IMR-90 (cell line): ENCODE measurements around the gene PRPS2. TPM values are rescaled to one million over a fixed set of nuclear protein-coding genes. Genes with fewer than 3 reads are reported as not detected.

ENCODE experiments used
- ATAC-seq: fragments of 200-7000 bp; cut with Tn5 transposase; 2 replicates; pipeline ENCODE4 v1.9.1; 2020; ENCODE audit warnings: low read depth, mild to moderate bottlenecking, moderate library complexity
- BruUV-seq: library from RNA; stranded (reverse); fragments of 400-500 nt; replicated peaks from 2 replicates; lab custom pipeline; 2021; lab: Mats Ljungman, UMichigan
- CTCF ChIA-PET: fragments of 300-600 bp; formaldehyde crosslinking; extraction: SDS; loops from one replicate; lab custom pipeline; 2021; ENCODE audit warnings: antibody characterized with exemption; lab: Yijun Ruan, JAX
- POLR2A ChIA-PET: fragments of 300-600 bp; sonication (Branson Sonifier 250); formaldehyde crosslinking; loops from one replicate; lab custom pipeline; 2022; ENCODE audit warnings: antibody characterized with exemption; ENCODE audit not compliant: unreplicated experiment; lab: Charles Lee
- DNase-seq: peaks from one replicate; pipeline ENCODE4 v3.0.0; 2013
- H2AFZ ChIP-seq: replicated peaks from 2 replicates; pipeline ENCODE3; 2013; ENCODE audit warnings: low read length, mild to moderate bottlenecking; ENCODE audit not compliant: poor library complexity
- H2AK5ac ChIP-seq: 2 replicates; pipeline ENCODE4 v1.6.1; 2013; ENCODE audit warnings: low read depth, low read length, inconsistent platforms
- H2AK9ac ChIP-seq: replicated peaks from 2 replicates; pipeline ENCODE3; 2013; ENCODE audit warnings: mild to moderate bottlenecking, low read depth, low read length, moderate library complexity; ENCODE audit not compliant: poor library complexity
- H2BK120ac ChIP-seq: 2 replicates; pipeline ENCODE4 v1.6.1; 2013; ENCODE audit warnings: low read depth, low read length, inconsistent platforms
- H2BK15ac ChIP-seq: 3 replicates; pipeline ENCODE4 v1.6.1; 2013; ENCODE audit warnings: low read depth, low read length, inconsistent platforms
- H2BK20ac ChIP-seq: 2 replicates; pipeline ENCODE4 v1.6.1; 2013; ENCODE audit warnings: low read depth, mild to moderate bottlenecking, inconsistent platforms, low read length, moderate library complexity
- H2BK5ac ChIP-seq: 2 replicates; pipeline ENCODE4 v1.6.1; 2013; ENCODE audit warnings: mild to moderate bottlenecking, low read depth, low read length, inconsistent platforms; ENCODE audit not compliant: poor library complexity, severe bottlenecking
- H3K14ac ChIP-seq: replicated peaks from 2 replicates; pipeline ENCODE4 v1.6.1; 2013; ENCODE audit warnings: low read depth, low read length, inconsistent platforms
- H3K18ac ChIP-seq: 2 replicates; pipeline ENCODE4 v1.6.1; 2013; ENCODE audit warnings: low read depth, low read length, control low read depth
- H3K23ac ChIP-seq: 2 replicates; pipeline ENCODE4 v1.6.1; 2013; ENCODE audit warnings: low read depth, low read length, inconsistent platforms
- H3K27ac ChIP-seq: 2 replicates; pipeline ENCODE4 v1.5.1; 2013; ENCODE audit warnings: mild to moderate bottlenecking, control low read depth, low read length; ENCODE audit not compliant: insufficient read depth
- H3K27me3 ChIP-seq: 2 replicates; pipeline ENCODE4 v1.6.1; 2013; ENCODE audit warnings: low read length; ENCODE audit not compliant: control insufficient read depth, insufficient read depth
- H3K36me3 ChIP-seq: 2 replicates; pipeline ENCODE4 v1.6.1; 2013; ENCODE audit warnings: low read length, mixed read lengths; ENCODE audit not compliant: control insufficient read depth, insufficient read depth
- H3K4ac ChIP-seq: 2 replicates; pipeline ENCODE4 v1.6.1; 2013; ENCODE audit warnings: low read depth, low read length, inconsistent platforms
- H3K4me1 ChIP-seq: 2 replicates; pipeline ENCODE4 v1.6.1; 2013; ENCODE audit warnings: low read length, mixed read lengths; ENCODE audit not compliant: control insufficient read depth, insufficient read depth
- H3K4me2 ChIP-seq: 2 replicates; pipeline ENCODE4 v1.6.1; 2013; ENCODE audit warnings: low read depth, mild to moderate bottlenecking, control low read depth, low read length, moderate library complexity
- H3K4me3 ChIP-seq: 2 replicates; pipeline ENCODE4 v1.5.1; 2013; ENCODE audit warnings: low read depth, mild to moderate bottlenecking, control low read depth, low read length, moderate library complexity; ENCODE audit not compliant: insufficient read depth
- H3K56ac ChIP-seq: 2 replicates; pipeline ENCODE4 v1.6.1; 2013; ENCODE audit warnings: low read length, inconsistent platforms; ENCODE audit not compliant: insufficient read depth; ENCODE audit errors: extremely low read depth
- H3K79me1 ChIP-seq, 2 experiments: 2 replicates each; pipeline ENCODE4 v1.6.1; 2013; ENCODE audit warnings: low read length in 2 of 2, inconsistent platforms in 1 of 2, low read depth in 1 of 2
- H3K9ac ChIP-seq: 2 replicates; pipeline ENCODE4 v1.6.1; 2013; ENCODE audit warnings: low read depth, low read length, control low read depth
- H3K9me1 ChIP-seq: 2 replicates; pipeline ENCODE4 v1.6.1; 2013; ENCODE audit warnings: low read length, inconsistent platforms; ENCODE audit not compliant: insufficient read depth
- H3K9me3 ChIP-seq: 2 replicates; pipeline ENCODE4 v1.6.1; 2013; ENCODE audit warnings: low read length; ENCODE audit not compliant: control insufficient read depth, insufficient read depth
- H4K20me1 ChIP-seq: 2 replicates; pipeline ENCODE4 v1.6.1; 2013; ENCODE audit warnings: low read length, inconsistent platforms; ENCODE audit not compliant: insufficient read depth
- H4K5ac ChIP-seq: 2 replicates; pipeline ENCODE4 v1.6.1; 2013; ENCODE audit warnings: mild to moderate bottlenecking, low read depth, low read length, control low read depth
- H4K8ac ChIP-seq, 2 experiments: 2 replicates each; pipeline ENCODE4 v1.6.1; 2013; ENCODE audit warnings: low read depth in 2 of 2, low read length in 2 of 2, control low read depth in 1 of 2, inconsistent platforms in 1 of 2
- H4K91ac ChIP-seq: 2 replicates; pipeline ENCODE4 v1.6.1; 2013; ENCODE audit warnings: low read depth, low read length, inconsistent platforms; ENCODE audit not compliant: insufficient read depth
- FOS ChIP-seq: fragments of 150-350 bp; IDR thresholded peaks from 2 replicates; pipeline ENCODE4 v1.6.1; 2016; ENCODE audit warnings: low read depth, low read length
- SMC3 ChIP-seq: fragments of 150-350 bp; IDR thresholded peaks from 2 replicates; pipeline ENCODE4 v1.6.1; 2016; ENCODE audit warnings: low read depth, mild to moderate bottlenecking, antibody characterized with exemption, low read length, moderate library complexity
- WGBS, 2 experiments: methylation state at CpG; one replicate each; pipeline versions ENCODE4 v1.1.5 to v1.1.7; 2013; ENCODE audit warnings: missing lambda C conversion rate in 2 of 2; ENCODE audit not compliant: insufficient read length in 1 of 2; ENCODE audit errors: extremely low coverage in 2 of 2; 5-methylcytosine and 5-hydroxymethylcytosine counted together
- dilution Hi-C: fragments of 300-500 bp; cut with HindIII; formaldehyde crosslinking; loops from one replicate; pipeline ENCODE4 v1.14.3; 2018; ENCODE audit warnings: low sequenced_read_pairs; ENCODE audit not compliant: unreplicated experiment
- in situ Hi-C: fragments of 300-500 bp; cut with MboI; formaldehyde crosslinking; loops from 3 replicates; pipeline ENCODE4 v1.14.3; 2019; ENCODE audit warnings: low sequenced_read_pairs, inconsistent platforms, mixed read lengths
- intact Hi-C: fragments of 100-400 bp; cut with micrococcal nuclease; formaldehyde crosslinking; loops from 2 replicates; pipeline ENCODE4 v1.10.0; 2022
- polyA plus RNA-seq, 3 experiments: library from polyadenylated mRNA; depleted of rRNA; stranded (reverse); fragments of >200 nt; gene quantifications; 2 replicates each; pipeline ENCODE4 v1.2.3, GENCODE V29; 2012; ENCODE audit warnings: low replicate concordance in 1 of 3
- total RNA-seq: library from RNA; depleted of rRNA; stranded (reverse); fragments of >200 nt; gene quantifications from 2 replicates; pipeline ENCODE4 v1.2.3, GENCODE V29; 2012
- TF ChIP-seq, protein P1 (sequence below): conservative IDR thresholded peaks from 2 replicates; pipeline ENCODE4 v1.5.1; 2012; ENCODE audit warnings: mild to moderate bottlenecking, low read depth, low read length, improper control_type of control experiment
- TF ChIP-seq, protein P2 (sequence below): fragments of 150-350 bp; IDR thresholded peaks from 2 replicates; pipeline ENCODE4 v1.6.1; 2017; ENCODE audit warnings: mild to moderate bottlenecking, antibody characterized with exemption, low read length, low read depth
- TF ChIP-seq, protein P3 (sequence below): fragments of 150-350 bp; IDR thresholded peaks from 2 replicates; pipeline ENCODE4 v1.6.1; 2016; ENCODE audit warnings: low read depth, mild to moderate bottlenecking, low read length, moderate library complexity, borderline replicate concordance

PRPS2 gene
- total and polyA plus RNA-seq, 2 of the 4 experiments (the other 2 are of a cell fraction) = 20.4 to 48.0 TPM

DNA sequence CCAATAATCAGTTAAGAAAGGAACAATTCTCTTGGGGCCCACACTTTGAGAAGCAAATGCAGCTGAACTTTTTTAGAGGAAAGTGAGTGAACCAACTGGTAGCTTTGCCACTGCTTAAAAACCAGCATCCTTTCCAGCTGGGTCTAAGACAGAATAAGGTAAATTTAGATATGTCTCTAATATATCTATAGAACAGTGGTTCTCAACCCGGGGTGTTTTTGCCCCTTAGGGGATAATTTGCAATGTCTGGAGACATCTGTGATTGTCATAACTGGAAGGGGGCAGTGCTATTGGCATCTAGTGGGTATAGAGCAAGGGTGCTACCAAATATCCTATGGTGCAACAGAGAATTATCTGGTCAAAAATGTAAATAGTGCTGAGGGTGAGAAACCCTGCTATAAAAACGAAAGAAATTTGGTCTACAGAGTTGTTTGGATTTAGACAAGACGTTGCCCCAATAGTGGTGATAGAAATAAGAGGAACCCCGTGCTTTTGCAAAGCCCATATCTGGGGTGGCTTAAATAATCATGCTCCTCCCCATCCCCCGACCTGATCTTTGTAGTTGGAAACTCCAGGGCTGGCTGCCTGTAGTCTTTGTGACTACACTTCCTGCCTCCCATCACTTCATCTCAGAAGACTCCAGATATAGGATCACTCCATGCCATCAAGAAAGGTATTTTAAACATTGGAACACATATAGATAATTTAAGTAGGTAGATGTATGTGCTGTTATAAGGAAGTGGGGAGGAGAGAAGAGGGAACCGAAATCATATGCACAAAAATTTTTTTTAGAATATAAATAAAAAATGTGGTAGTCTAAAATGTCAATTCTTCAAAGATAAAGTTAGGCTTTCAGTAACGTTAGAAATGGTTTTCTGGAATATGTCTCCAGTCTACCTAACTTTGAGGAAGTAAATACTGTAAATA is 75.5 kb downstream of the PRPS2 start, which contains the start of gene TLR7:
TSS of gene TLR7 (plus strand) at position 622 of the 927 bp plus-strand sequence. CDS start 507 bp downstream, outside the sequence.
- in situ Hi-C loops = no loop called here

More for the DNA sequence above, 75.5 kb downstream of the PRPS2 start, which contains the start of gene TLR7:
- Histone ChIP-seq H3K4ac (no peak within 1 kb of the TSS), H2BK15ac (no peak within 1 kb of the TSS), H3K27me3 (no peaks in the 10 kb centered on the region), H3K9me1 (no peaks in the 10 kb centered on the region), H4K5ac (no peak within 1 kb of the TSS), H2BK20ac (no peak within 1 kb of the TSS), H2AFZ (no peak within 1 kb of the TSS), H3K4me2 (no peak within 1 kb of the TSS), H3K4me1 (no peaks in the 10 kb centered on the region), H2BK5ac (no peak within 1 kb of the TSS), H2AK5ac (no peak within 1 kb of the TSS), H3K4me3 (no peak within 1 kb of the TSS), H3K14ac (no peak within 1 kb of the TSS), H4K8ac (no peak within 1 kb of the TSS), H3K56ac (no peak within 1 kb of the TSS), H3K23ac (no peak within 1 kb of the TSS), H2AK9ac (no peak within 1 kb of the TSS), H3K79me1 (no peaks in the 10 kb centered on the region), H3K9me3 (0 out of 2 replicates have a peak, but pooled peaks cover 2% of the 10 kb centered on the region), H3K36me3 (no peaks in the 10 kb centered on the region), H4K91ac (no peak within 1 kb of the TSS), H4K20me1 (no peaks in the 10 kb centered on the region), H3K18ac (no peak within 1 kb of the TSS), H3K9ac (no peak within 1 kb of the TSS), H3K27ac (no peak within 1 kb of the TSS), H2BK120ac (no peak within 1 kb of the TSS)
- BruUV-seq = no TSS peak
- TF ChIP-seq, protein P1, sequence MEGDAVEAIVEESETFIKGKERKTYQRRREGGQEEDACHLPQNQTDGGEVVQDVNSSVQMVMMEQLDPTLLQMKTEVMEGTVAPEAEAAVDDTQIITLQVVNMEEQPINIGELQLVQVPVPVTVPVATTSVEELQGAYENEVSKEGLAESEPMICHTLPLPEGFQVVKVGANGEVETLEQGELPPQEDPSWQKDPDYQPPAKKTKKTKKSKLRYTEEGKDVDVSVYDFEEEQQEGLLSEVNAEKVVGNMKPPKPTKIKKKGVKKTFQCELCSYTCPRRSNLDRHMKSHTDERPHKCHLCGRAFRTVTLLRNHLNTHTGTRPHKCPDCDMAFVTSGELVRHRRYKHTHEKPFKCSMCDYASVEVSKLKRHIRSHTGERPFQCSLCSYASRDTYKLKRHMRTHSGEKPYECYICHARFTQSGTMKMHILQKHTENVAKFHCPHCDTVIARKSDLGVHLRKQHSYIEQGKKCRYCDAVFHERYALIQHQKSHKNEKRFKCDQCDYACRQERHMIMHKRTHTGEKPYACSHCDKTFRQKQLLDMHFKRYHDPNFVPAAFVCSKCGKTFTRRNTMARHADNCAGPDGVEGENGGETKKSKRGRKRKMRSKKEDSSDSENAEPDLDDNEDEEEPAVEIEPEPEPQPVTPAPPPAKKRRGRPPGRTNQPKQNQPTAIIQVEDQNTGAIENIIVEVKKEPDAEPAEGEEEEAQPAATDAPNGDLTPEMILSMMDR = no peak
- TF ChIP-seq, protein P2, sequence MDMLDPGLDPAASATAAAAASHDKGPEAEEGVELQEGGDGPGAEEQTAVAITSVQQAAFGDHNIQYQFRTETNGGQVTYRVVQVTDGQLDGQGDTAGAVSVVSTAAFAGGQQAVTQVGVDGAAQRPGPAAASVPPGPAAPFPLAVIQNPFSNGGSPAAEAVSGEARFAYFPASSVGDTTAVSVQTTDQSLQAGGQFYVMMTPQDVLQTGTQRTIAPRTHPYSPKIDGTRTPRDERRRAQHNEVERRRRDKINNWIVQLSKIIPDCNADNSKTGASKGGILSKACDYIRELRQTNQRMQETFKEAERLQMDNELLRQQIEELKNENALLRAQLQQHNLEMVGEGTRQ = no peak
- no peak for TF ChIP-seq SMC3
- no peak for TF ChIP-seq FOS
- TF ChIP-seq, protein P3, sequence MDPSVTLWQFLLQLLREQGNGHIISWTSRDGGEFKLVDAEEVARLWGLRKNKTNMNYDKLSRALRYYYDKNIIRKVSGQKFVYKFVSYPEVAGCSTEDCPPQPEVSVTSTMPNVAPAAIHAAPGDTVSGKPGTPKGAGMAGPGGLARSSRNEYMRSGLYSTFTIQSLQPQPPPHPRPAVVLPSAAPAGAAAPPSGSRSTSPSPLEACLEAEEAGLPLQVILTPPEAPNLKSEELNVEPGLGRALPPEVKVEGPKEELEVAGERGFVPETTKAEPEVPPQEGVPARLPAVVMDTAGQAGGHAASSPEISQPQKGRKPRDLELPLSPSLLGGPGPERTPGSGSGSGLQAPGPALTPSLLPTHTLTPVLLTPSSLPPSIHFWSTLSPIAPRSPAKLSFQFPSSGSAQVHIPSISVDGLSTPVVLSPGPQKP = no peak
- ChIA-PET POLR2A (no interaction called here), CTCF (no interaction called here)
- DNase-seq (no peak), ATAC-seq (no peak)
- intact Hi-C loops (no loop called here), dilution Hi-C loops (no loop called here)
- no CpG with 5 or more reads among the region's 7 CpGs for WGBS, 2 experiments
